Measurements from ENCODE around the gene MXD1. TPM values are rescaled to one million over a fixed set of nuclear protein-coding genes. Genes with fewer than 3 reads are reported as not detected.
A peak's percentile ranks its signal among the peaks of the same experiment; 100 is the strongest.

MXD1 gene
- total RNA-seq, 1 donor, result 13.1 TPM

DNA sequence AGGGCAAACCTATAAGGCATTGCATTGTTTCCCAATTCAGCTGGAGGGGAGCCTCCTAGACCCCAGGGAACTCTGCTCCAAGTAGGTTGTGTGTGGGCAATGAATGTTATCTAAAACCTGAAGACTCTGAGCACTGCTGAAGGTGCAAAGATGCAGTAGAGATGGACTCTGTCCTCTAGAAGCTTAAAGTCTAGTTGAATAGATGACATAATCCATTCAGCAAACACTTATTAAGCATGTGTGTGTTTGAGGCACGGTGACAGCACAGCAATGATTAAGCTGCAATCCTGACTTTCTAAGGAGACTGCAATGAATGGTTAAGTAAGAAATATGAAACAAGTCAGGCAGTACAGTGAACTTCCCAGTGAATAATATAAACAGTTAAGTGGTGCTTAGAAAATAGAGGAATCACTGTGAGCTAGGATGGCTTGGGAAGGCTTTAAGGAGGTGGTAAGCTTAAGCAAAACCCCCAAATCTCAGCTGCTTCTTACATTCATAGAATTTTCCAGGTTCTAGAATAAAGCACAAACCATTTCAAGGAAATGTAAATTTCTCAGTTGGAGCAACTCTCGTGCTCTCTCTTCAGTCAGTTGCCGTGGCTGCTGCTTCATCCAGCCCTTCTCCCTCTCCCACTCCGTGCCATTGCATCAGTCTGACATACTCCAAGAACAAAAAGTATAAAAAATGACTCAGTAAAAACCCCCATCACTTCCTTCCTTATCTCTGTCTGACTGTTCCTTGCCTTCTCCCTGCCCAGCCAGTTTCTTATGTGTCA lies 19.1 kb downstream of the MXD1 start:
- TF ChIP-seq, protein P1, sequence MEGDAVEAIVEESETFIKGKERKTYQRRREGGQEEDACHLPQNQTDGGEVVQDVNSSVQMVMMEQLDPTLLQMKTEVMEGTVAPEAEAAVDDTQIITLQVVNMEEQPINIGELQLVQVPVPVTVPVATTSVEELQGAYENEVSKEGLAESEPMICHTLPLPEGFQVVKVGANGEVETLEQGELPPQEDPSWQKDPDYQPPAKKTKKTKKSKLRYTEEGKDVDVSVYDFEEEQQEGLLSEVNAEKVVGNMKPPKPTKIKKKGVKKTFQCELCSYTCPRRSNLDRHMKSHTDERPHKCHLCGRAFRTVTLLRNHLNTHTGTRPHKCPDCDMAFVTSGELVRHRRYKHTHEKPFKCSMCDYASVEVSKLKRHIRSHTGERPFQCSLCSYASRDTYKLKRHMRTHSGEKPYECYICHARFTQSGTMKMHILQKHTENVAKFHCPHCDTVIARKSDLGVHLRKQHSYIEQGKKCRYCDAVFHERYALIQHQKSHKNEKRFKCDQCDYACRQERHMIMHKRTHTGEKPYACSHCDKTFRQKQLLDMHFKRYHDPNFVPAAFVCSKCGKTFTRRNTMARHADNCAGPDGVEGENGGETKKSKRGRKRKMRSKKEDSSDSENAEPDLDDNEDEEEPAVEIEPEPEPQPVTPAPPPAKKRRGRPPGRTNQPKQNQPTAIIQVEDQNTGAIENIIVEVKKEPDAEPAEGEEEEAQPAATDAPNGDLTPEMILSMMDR (IDR thresholded peaks at IDR 0.05; ENCODE audit: insufficient read depth, low read length), result no peak
- peak overlapping the region; percentile 39 for H3K4me3 ChIP-seq (ENCODE audit: low read depth, low read length)
- peak; percentile 95 for DNase-seq (ENCODE audit: low read depth)

DNA sequence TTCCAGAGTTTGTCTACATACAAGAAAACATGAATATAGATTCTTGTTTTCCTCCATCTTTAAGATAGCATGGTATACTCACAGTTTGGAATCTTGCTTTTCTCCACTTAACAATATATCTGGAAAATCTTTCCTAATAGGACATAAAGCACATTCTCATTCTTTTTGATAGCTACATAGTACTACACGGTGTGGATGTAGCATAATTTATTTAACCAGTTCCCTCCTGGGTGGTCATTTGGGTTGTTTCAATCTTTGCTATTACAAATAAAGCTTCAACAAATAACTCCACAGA lies 19.7 kb downstream of the MXD1 start:
- no peak for DNase-seq (ENCODE audit: low read depth)
- TF ChIP-seq, protein P1 (IDR thresholded peaks at IDR 0.05; ENCODE audit: insufficient read depth, low read length), result no peak
- no peak overlapping the region for H3K4me3 ChIP-seq (ENCODE audit: low read depth, low read length)

DNA sequence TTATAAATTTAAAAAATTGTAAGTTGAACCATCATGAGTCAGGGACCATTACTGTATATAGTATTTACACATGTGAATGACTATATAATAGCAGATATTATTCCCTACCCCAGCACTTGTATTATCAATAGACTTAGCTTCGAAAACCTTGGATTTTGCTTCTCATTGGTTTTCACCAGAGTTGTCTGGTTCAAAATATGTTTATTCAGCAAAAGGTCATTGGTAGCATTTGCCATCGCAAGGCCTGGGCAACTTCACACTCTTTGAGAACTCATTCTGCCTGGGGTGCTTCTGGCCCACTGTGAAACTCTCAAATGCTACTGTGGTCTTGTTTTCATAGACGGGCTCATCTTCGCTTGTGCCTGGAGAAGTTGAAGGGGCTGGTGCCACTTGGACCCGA lies 20.1 kb downstream of the MXD1 start:
- no peak for DNase-seq (ENCODE audit: low read depth)
- no peak overlapping the region for H3K4me3 ChIP-seq (ENCODE audit: low read depth, low read length)
- TF ChIP-seq, protein P1 (IDR thresholded peaks at IDR 0.05; ENCODE audit: insufficient read depth, low read length), result no peak

DNA sequence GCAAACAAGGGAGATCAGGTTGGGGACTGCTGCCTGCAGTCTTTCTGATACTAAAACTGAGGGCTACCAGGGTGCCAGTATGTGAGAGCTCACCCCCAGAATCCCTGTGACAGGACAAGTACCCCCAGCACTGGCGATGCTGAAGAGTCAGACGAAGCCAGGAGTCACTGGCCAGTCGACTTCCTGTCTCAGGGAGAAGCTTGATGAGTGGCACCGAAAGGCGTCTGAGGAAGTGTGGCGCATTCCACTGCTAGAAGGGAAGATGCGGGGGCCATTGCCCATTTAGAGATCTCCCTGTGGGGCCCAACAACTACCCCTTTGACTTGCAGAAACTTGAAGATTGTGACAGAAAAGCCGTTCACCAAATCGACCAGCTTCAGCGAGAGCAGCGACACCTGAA lies 22.0 kb downstream of the MXD1 start:
- no peak overlapping the region for H3K4me3 ChIP-seq (ENCODE audit: low read depth, low read length)
- TF ChIP-seq, protein P1 (IDR thresholded peaks at IDR 0.05; ENCODE audit: insufficient read depth, low read length), result no peak
- no peak for DNase-seq (ENCODE audit: low read depth)

DNA sequence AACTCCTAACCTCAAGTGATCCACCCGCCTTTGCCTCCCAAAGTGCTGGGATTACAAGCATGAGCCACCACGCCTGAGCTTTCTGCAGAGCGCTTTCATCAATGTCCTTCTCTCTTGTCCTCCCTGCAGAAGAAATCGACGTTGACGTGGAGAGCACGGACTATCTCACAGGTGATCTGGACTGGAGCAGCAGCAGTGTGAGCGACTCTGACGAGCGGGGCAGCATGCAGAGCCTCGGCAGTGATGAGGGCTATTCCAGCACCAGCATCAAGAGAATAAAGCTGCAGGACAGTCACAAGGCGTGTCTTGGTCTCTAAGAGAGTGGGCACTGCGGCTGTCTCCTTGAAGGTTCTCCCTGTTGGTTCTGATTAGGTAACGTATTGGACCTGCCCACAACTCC lies 23.1 kb downstream of the MXD1 start:
- TF ChIP-seq, protein P1 (IDR thresholded peaks at IDR 0.05; ENCODE audit: insufficient read depth, low read length), result no peak
- DNase-seq (ENCODE audit: low read depth), result no peak

DNA sequence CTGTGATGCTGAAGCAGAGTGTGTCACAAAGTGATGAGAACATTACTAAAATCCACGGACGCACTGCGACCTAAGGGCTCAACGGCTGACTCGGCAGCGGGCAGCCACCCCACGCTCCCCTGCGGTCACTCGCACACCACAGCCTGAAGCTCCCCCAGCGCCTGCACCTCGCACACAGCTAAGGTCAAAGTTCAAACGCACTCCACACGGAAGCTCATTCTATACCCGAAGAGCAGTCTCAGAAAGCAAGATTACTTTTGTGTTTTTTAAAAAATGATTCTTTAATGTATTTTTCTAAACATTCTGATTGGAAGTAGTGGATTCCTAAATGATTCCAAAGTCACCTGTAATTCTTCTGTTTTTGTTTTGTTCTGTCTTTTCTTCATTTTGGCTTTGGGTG lies 24.8 kb downstream of the MXD1 start:
- no peak overlapping the region for H3K4me3 ChIP-seq (ENCODE audit: low read depth, low read length)
- no peak for DNase-seq (ENCODE audit: low read depth)
- TF ChIP-seq, protein P1 (IDR thresholded peaks at IDR 0.05; ENCODE audit: insufficient read depth, low read length), result no peak

More for the DNA sequence above, 23.1 kb downstream of the MXD1 start:
- no peak overlapping the region for H3K4me3 ChIP-seq (ENCODE audit: low read depth, low read length)

DNA sequence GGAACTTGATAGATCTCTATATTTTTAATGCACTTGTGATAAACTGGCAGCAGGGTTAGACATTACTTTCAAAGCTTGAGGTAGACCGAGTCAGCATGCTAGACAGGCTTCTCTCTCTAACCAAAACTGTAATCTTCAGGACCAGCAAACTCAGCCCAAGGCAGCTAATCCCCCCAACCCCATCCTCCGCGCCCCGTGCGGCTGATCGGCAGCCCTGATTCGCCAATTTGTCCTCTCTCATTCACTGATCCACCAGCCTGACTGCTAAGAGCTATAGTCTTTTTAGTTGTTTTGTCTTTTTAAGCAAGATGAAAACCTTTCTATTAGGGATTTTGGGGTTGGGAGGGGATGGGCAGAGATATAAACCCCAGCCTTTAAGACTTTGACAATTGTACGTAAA lies 25.8 kb downstream of the MXD1 start:
- DNase-seq (ENCODE audit: low read depth), result no peak
- no peak overlapping the region for H3K4me3 ChIP-seq (ENCODE audit: low read depth, low read length)
- TF ChIP-seq, protein P1 (IDR thresholded peaks at IDR 0.05; ENCODE audit: insufficient read depth, low read length), result no peak
